Activated naive CD8-positive, alpha-beta T cell treated with anti-CD3 and anti-CD28 coated beads for 36 hours (primary cell): ENCODE results near the gene LIG4. TPM values are rescaled to one million over a fixed set of nuclear protein-coding genes. Genes with fewer than 3 reads are reported as not detected.
"Not testable (repeated sequence)": the region's sequence is repeated elsewhere in the genome, so short reads cannot be mapped to it uniquely, and the experiment has no call there.

Experiments
- DNase-seq: peaks from one replicate; pipeline ENCODE4 v3.0.0; 2021
- H3K27ac Mint-ChIP-seq: one replicate; pipeline ENCODE4 v1.8.0; 2022; ENCODE audit warnings: mild to moderate bottlenecking, moderate library complexity, mixed read lengths
- H3K27me3 Mint-ChIP-seq: one replicate; pipeline ENCODE4 v1.8.0; 2022; ENCODE audit warnings: mild to moderate bottlenecking, mixed read lengths
- H3K36me3 Mint-ChIP-seq: one replicate; pipeline ENCODE4 v1.8.0; 2021; ENCODE audit warnings: mild to moderate bottlenecking, mixed read lengths
- H3K4me1 Mint-ChIP-seq: one replicate; pipeline ENCODE4 v1.8.0; 2021; ENCODE audit warnings: mixed read lengths
- H3K4me3 Mint-ChIP-seq: one replicate; pipeline ENCODE4 v1.8.0; 2022; ENCODE audit warnings: mild to moderate bottlenecking, moderate library complexity, mixed read lengths
- H3K9me3 Mint-ChIP-seq: one replicate; pipeline ENCODE4 v1.8.0; 2022; ENCODE audit warnings: mixed read lengths
- total RNA-seq, 2 experiments: library from RNA; stranded (reverse); gene quantifications; one replicate each; pipeline ENCODE4 v1.2.3, GENCODE V29; 2021

The LIG4 gene
- 1 to 10 TPM; 8.9 to 9.1 TPM for total RNA-seq

DNA sequence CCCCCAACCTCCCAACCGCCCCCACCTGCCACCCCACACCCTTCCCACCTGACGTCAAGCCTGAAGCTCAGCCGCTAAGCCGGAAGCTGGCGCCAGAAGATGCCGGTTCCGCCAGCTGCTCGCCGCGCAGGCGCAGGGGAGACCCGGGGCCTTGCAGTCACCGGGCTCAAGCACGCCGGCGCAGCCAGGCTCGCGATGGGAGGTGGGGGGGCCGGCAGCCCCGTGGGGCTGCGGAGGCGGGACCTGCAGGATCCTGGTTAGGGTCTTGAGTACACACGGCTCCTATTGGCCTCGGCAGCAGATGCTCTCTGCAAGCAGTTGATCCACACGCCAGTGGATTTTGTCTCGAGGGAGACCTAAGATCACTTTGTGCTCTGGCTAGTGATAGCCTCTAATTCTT is at the start of gene LIG4:
Gene LIG4 (minus strand): TSS at position 101 of the 400 bp plus-strand sequence. CDS start 4,268 bp downstream, outside the sequence.
- Mint-ChIP-seq H3K4me3 (peak within 1 kb of the TSS; percentile 91), H3K4me1 (peaks cover 37% of the 10 kb centered on the region), H3K27ac (peak within 1 kb of the TSS; percentile 72), H3K9me3 (peaks cover 7% of the 10 kb centered on the region), H3K36me3 (peaks cover 29% of the 10 kb centered on the region), H3K27me3 (peaks cover 4% of the 10 kb centered on the region)
- DNase-seq = peak; percentile 92

DNA sequence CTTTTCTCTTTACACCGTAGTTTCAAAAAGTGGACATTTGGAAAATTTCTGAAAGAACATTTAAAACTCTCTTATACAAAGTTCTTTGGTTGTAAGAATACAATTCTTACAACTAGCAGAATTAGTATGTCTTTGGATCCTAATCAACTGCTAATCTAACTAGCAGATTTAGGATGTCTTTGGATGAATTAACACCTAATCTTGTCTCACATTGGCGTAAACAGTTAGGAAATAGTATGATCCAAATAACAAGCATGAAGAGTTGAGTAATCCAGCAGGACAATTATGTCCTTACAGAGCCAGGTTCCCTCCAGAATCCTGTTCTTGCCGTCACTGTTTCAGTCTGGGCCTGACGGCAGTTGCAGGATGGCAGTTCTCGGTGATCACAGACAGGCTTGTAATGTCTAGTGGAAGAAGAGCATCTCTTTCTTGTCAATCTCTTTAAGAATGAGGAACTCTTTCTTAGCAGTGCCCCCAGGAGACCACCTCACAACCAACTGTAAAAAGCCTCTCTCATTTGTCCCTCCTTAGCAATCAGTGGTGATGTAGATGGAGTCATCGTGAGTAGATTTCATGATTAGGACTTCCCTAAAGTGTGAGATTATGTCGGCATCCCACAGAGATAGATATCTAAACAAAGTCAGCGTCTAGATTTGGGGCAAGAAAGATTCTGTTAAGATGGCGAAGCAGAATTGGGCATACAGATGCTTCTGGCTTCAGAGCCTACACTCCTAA is 48.5 kb upstream of the LIG4 start:
- H3K27ac Mint-ChIP-seq = no peak overlapping the region
- H3K36me3 Mint-ChIP-seq = peaks cover 11% of the 10 kb centered on the region
- peaks cover 12% of the 10 kb centered on the region for H3K4me1 Mint-ChIP-seq
- H3K9me3 Mint-ChIP-seq = peaks cover 5% of the 10 kb centered on the region
- H3K27me3 Mint-ChIP-seq = no peaks in the 10 kb centered on the region
- no peak overlapping the region for H3K4me3 Mint-ChIP-seq
- DNase-seq = no peak

DNA sequence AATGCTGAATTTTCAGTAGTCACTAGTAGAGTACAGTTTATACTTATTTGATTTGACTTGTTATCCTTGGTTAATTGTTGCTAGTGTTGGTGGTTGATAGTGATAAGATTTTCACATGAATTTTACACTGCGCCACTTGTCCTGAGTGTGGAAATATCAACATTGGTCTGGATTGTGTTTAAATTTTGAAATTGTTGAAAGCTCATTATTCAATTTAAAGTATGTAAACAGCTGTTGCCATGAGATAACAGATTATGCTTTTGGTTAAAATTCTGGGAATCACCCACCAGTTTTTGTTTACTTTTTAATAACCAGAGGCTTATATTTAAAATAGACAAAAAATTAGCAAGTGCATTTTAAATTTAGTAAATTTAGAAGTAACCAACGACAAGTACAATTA is 41.9 kb upstream of the LIG4 start:
- Mint-ChIP-seq H3K36me3 (peaks cover 13% of the 10 kb centered on the region), H3K4me1 (peaks cover 2% of the 10 kb centered on the region), H3K27me3 (no peaks in the 10 kb centered on the region), H3K9me3 (peaks cover 2% of the 10 kb centered on the region), H3K27ac (no peak overlapping the region), H3K4me3 (no peak overlapping the region)
- no peak for DNase-seq

DNA sequence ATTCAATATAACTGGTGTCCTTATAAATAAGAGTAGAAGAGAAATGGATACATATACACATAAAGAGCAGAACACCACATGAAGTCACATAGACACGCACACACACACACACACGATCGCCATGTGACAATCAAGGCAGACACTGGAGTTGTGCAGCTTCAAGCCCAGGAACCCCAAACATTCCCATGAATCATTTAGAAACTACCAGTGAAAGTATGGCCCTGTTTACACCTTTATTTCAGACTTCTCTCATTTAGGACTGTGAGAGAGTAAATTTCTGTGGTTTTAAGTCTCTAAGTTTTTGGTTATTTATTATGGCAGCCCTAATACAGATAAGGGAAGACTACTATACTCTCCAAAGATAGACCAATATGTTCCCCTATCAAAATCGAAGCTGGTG is 33.8 kb upstream of the LIG4 start:
- H3K4me1 Mint-ChIP-seq = peaks cover 7% of the 10 kb centered on the region
- H3K9me3 Mint-ChIP-seq = peaks cover 23% of the 10 kb centered on the region
- H3K36me3 Mint-ChIP-seq = peaks cover 19% of the 10 kb centered on the region

DNA sequence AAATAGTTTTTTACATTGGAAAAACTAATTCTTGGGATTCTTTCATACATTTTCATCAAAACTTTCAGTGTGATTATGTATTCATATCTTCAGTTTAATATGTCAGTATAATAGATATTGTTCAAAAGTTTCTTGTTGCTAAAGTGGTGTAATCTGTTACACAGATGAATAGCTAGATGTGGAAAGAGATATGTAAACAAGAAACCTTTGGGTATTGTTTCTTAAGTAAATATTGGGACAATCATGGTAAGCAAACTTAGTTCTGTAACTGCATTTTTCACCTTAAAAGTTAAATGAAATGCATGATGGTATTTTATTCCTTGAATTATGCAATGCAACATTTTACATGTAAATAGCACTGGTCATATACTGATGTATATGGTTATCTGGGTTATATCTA is 15.0 kb upstream of the LIG4 start:
- Mint-ChIP-seq H3K27me3 (no peaks in the 10 kb centered on the region), H3K9me3 (no peaks in the 10 kb centered on the region), H3K4me3 (no peak overlapping the region), H3K27ac (no peak overlapping the region), H3K36me3 (peaks cover 13% of the 10 kb centered on the region), H3K4me1 (peaks cover 30% of the 10 kb centered on the region)
- no peak for DNase-seq

More for the DNA sequence above, 33.8 kb upstream of the LIG4 start:
- Mint-ChIP-seq H3K27ac (no peak overlapping the region), H3K27me3 (no peaks in the 10 kb centered on the region), H3K4me3 (no peak overlapping the region)
- no peak for DNase-seq

DNA sequence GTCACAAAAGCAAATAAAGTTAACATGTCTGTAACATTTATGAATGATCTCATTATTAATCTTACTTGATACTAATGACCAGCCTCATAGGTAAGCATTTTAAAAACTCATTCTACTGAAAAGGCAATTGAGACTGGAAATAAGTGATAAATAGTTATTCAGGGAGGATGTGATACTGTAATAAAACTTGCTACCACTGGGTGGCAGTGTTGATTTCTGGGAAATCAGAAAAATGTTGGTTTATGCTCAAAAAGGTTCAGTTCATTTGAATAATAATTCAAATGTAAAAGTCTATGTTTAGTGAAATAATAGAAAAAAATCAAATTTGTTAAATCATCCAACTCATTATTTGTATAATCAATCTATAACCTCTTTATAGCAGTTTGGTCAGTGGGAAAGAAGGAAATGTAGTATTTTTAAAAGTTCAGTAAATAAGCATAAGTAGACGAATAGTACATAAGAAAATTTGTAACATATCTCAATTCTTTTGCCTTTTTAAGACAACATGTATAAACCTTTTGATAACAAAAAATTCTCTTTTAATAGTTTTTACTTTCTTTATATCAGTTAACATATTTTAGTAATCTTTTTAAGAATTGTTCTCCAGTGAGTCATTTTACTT is 12.4 kb upstream of the LIG4 start:
- H3K36me3 Mint-ChIP-seq = peaks cover 6% of the 10 kb centered on the region
- no peak overlapping the region for H3K27ac Mint-ChIP-seq
- H3K4me1 Mint-ChIP-seq = peaks cover 45% of the 10 kb centered on the region
- H3K9me3 Mint-ChIP-seq = no peaks in the 10 kb centered on the region
- no peak overlapping the region for H3K4me3 Mint-ChIP-seq
- DNase-seq = no peak
- no peaks in the 10 kb centered on the region for H3K27me3 Mint-ChIP-seq

DNA sequence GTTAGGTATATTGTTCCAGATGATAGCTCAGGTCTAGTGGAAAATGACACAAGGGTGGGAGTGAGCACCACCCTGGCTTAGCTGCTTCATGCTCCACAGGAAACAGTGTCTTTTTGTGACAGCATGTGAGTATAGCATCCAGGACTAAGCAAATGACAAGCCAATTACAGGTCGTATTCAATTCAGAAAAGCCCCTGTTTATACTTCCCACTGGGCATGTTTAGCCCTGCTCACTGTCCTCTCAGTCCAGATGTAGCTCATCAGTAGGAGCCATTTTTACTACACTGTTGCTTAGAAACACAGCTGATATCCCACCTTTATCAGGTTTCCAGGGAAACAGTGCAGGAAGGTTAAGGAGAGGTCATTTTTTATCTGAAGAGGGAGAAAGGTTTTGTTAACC is 10.8 kb upstream of the LIG4 start:
- no peaks in the 10 kb centered on the region for H3K9me3 Mint-ChIP-seq
- H3K36me3 Mint-ChIP-seq = peaks cover 6% of the 10 kb centered on the region
- no peak overlapping the region for H3K4me3 Mint-ChIP-seq
- no peaks in the 10 kb centered on the region for H3K27me3 Mint-ChIP-seq
- no peak overlapping the region for H3K27ac Mint-ChIP-seq
- no peak for DNase-seq
- peaks cover 43% of the 10 kb centered on the region for H3K4me1 Mint-ChIP-seq

DNA sequence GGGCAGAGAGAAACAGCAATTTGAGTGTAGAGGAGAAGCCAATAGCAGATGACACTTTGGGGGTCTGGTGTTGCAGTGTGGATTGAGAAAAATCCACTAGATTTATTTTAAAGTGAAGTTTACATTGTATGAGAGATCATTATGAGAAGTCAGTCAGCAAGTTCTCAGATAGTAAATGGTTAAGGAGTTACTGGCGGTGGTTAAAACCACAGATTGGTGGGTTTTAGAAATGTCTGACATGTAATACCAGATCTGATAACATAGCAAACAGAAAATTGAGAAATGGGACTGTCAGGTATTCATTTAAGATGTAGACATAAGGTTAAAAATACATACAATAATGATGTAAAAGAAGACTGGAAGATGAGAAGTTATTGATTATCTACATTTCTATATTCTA is 10.1 kb upstream of the LIG4 start:
- H3K9me3 Mint-ChIP-seq = no peaks in the 10 kb centered on the region
- H3K4me3 Mint-ChIP-seq = no peak overlapping the region

DNA sequence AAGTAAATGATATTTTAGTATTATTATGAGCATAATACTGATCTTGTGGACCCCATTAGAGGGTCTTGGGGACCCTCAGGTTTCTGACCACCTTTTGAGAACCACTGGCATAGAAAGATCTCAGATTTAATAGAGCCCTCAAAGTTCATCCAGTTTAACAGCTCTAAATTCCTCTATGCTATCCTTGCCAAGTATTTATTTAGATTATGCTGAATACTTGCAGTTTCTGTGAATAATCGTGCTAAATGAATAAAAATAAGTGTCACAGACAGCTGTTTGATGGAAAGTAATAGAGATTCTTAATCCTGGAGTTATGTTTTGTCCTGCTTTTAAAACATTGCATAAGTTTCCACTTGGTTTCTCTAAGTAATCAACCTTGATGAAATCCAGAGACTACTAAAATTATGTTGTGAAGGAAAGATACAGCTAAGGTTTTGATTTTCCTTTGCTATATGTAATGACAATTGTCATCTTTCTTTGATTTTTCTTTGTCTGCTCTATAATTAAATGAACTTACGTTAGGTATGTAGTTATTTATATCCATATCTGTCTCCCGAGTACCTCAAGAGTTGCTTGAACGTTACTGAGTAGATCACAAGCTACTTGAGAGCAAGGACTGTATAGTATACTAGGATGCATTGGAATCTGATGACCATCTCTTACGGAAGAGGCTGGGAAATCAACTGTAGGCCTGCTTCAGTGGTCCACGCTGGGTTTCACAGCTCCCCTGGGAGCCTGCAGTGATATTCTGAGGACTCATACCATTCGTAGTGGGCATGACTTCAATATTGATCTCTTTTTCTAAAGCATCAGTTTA is 8.6 kb upstream of the LIG4 start:
- DNase-seq = no peak
- no peak overlapping the region for H3K27ac Mint-ChIP-seq
- H3K27me3 Mint-ChIP-seq = no peaks in the 10 kb centered on the region
- H3K36me3 Mint-ChIP-seq = no peaks in the 10 kb centered on the region
- H3K4me3 Mint-ChIP-seq = no peak overlapping the region
- H3K4me1 Mint-ChIP-seq = peaks cover 59% of the 10 kb centered on the region
- H3K9me3 Mint-ChIP-seq = no peaks in the 10 kb centered on the region

More for the DNA sequence above, 10.1 kb upstream of the LIG4 start:
- DNase-seq = no peak
- peaks cover 48% of the 10 kb centered on the region for H3K4me1 Mint-ChIP-seq
- no peak overlapping the region for H3K27ac Mint-ChIP-seq
- H3K27me3 Mint-ChIP-seq = no peaks in the 10 kb centered on the region
- H3K36me3 Mint-ChIP-seq = peaks cover 6% of the 10 kb centered on the region

DNA sequence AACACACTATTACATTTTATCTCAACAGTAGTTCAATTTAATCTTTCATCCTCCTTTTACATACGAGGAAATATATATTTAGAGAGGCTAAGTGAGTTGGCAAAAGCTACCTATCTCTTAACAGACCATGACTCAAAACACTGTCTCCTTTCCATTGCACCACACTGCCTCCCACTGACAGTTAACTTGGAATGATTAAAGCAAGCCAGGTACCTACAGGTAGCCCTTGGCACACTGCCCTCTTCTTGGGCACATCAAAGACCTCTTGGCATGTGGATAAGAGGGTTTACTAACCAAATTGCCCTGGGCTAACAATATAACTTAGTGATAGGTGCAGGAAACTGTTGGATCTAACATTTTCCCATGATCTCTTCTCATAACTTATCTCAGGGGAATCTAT is 4.7 kb upstream of the LIG4 start:
- H3K9me3 Mint-ChIP-seq = no peaks in the 10 kb centered on the region
- peaks cover 46% of the 10 kb centered on the region for H3K4me1 Mint-ChIP-seq
- H3K36me3 Mint-ChIP-seq = no peaks in the 10 kb centered on the region
- no peak for DNase-seq
- no peak overlapping the region for H3K27ac Mint-ChIP-seq
- peaks cover 4% of the 10 kb centered on the region for H3K27me3 Mint-ChIP-seq
- peak overlapping the region; percentile 24 for H3K4me3 Mint-ChIP-seq

DNA sequence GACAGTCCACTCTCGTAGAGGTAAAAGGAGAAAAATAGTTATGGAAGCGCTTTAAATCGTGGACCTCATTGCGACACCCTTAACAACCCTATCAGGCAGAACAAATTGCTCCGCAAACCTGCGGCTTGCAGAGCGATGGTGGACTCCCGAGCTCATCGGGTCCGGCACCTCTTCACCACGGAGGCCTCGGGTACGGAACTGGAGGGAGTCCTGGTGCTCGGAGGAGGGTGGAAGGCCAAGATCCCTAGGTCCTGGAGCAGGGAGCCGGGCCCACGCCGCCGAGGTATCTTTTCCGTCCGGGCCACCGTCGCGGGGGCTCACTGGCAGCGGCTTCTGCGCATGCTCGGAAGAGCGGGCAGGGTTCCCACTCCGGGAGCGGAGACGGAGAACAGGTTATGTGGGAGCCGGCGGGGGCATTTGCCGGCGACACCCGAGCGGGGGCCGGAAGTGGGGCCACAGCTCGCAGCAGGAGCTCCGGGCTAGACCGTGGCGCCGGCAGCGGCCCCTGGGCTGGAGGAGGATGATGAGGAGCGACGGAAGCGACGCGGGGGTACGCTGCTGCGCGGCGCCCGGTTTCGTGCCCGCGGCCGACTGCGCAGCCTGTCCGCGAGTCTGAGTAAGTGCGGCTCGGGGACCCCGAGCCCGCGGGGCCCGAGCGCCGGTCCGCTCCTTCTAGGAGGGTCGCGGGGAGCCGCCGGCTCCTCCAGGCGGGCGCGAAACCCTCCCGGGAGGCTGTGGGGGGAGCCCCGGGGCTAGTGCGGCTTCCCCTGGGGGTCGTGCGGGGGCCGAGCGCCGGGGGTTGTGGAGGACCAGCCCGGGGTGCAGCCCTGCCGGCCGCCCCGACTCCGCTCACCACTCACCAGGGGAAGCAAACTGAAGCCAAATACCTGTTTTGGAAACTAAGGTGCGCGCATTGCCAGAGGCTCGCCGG is 3.0 kb upstream of the LIG4 start, which contains the start of gene ABHD13:
Gene ABHD13 (plus strand): TSS at position 349 of the 931 bp plus-strand sequence. CDS start 10,827 bp downstream, outside the sequence.
- peaks cover 10% of the 10 kb centered on the region for H3K36me3 Mint-ChIP-seq
- DNase-seq = peak; percentile 94
- peak within 1 kb of the TSS; percentile 91 for H3K4me3 Mint-ChIP-seq
- H3K9me3 Mint-ChIP-seq = no peaks in the 10 kb centered on the region
- peak within 1 kb of the TSS; percentile 95 for H3K27ac Mint-ChIP-seq
- H3K27me3 Mint-ChIP-seq = peaks cover 4% of the 10 kb centered on the region
- H3K4me1 Mint-ChIP-seq = peaks cover 42% of the 10 kb centered on the region

DNA sequence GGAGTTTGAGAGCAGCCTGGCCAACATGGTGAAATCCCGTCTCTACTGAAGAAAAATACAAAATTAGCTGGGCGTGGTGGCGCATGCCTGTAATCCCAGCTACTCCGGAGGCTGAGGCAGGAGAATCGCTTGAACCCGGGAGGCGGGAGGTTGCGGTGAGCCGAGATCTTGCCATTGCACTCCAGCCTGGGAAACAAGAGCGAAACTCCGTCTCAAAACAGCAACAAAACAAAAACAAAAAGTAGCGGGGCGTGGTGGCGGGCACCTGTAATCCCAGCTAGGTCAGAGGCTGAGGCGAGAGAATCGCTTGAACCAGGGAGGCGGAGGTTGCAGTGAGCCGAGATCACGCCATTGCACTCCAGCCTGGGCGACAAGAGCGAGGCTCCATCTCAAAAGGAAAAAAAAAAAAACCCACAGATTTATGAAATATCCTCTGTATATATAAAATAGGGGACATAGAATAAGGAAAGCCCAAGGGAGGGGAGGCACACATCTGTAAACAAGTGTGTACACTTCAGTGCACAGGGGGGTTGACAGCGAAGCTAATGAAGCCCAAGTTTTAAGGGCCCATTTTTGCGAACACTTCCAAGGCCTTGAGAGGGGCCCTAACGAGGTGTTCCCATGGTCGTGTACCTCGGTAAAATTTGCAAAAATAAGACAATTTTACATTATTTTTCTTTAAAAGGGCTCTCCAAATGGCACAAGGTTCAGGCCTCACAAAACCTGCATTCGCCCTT is 2.1 kb upstream of the LIG4 start:
- DNase-seq = not testable (repeated sequence)
- peak overlapping the region; percentile 95 for H3K27ac Mint-ChIP-seq
- peaks cover 42% of the 10 kb centered on the region for H3K4me1 Mint-ChIP-seq

DNA sequence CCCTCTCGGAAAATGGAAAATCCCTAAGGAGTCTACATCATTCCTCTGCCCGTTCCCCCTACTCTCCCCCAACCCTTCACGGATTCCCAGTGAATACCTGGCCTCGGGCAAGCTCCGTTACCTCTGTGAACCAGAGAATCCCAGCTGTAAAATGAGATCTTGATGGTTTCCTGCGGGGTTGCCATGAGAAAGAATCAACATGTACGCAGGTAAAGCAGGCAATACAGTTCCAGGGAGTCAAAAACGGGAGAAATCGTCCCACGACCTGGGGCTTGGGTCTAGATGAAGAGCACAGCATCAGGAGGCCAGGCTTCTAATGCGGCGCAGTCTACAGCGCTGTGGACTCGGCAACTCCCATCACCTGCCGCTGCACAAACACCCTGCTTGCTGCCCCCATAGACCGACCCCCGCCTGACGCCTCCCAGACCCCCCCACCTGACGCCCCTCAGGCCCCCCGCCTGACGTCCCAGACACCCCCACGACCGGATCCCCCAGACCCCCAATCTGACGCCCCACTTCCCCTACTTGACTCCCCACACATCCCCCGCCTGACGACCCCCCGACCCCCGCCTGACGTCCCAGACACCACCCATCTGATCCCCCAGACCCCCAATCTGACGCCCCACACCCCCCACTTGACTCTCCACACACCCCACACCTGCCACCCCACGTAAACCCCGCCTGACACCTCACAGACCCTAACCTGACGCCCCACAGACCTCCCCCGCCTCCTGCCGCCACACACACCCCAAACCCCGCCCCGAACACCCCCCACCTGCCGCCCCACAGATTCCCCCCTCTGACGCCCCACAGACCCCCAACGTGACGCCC is 680 bp downstream of the LIG4 start:
- H3K36me3 Mint-ChIP-seq = peaks cover 36% of the 10 kb centered on the region
- peaks cover 4% of the 10 kb centered on the region for H3K27me3 Mint-ChIP-seq
- peak overlapping the region; percentile 58 for H3K27ac Mint-ChIP-seq
- peaks cover 11% of the 10 kb centered on the region for H3K9me3 Mint-ChIP-seq
- peak overlapping the region; percentile 79 for H3K4me3 Mint-ChIP-seq
- H3K4me1 Mint-ChIP-seq = peaks cover 29% of the 10 kb centered on the region
- no peak for DNase-seq

More for the DNA sequence above, 2.1 kb upstream of the LIG4 start:
- H3K4me3 Mint-ChIP-seq = peak overlapping the region; percentile 91
- not testable (repeated sequence) for H3K9me3 Mint-ChIP-seq, H3K27me3 Mint-ChIP-seq
- peaks cover 17% of the 10 kb centered on the region for H3K36me3 Mint-ChIP-seq
